ENCODE data around the gene ASGR2.
"Not testable (repeated sequence)": the region's sequence is repeated elsewhere in the genome, so short reads cannot be mapped to it uniquely, and the experiment has no call there.

Gene ASGR2

GRCh38 chr17:7107795-7108559, 6.6 kb downstream of the ASGR2 start:
- H3K4me3 ChIP-seq (ENCODE audit: low read depth, low read length), result no peak overlapping the region
- no peak for DNase-seq (ENCODE audit: low read depth)
- no peak for TF ChIP-seq CTCF (IDR thresholded peaks at IDR 0.05; ENCODE audit: insufficient read depth, low read depth, low read length, missing control alignments)

DNA sequence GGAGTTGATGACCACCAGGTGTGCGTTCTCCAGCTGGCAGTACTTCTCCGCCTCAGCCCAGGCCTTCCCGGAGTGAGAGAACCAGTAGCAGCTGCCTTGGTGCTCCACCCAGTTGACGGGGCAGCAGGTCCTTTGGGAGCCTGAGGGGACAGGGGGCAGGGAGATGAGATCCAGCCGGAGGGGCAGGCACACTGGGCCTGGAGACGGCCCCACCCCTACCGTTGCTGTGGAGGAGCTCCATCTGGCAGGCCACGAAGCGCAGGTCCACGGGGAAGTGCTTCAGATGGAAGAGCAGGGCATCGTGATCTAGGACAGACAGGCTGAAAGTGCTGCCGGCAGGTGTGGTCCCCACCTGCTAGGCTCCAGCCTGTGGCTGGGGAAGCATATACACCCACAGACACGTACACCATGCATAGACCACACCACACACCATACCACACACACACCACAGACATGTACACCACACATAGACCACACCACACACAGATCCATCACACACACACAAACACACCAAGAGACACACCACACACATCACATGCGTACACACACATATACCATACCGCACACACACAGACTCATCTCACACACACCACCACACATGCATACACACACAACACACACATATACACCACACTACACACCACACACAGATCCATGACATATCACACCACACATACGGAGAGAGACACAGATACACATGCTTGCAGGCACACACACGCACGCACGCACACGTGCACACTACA, 7.4 kb downstream of the ASGR2 start:
- TF ChIP-seq CTCF (IDR thresholded peaks at IDR 0.05; ENCODE audit: insufficient read depth, low read depth, low read length, missing control alignments), result no peak
- DNase-seq (ENCODE audit: low read depth), result no peak
- no peak overlapping the region for H3K4me3 ChIP-seq (ENCODE audit: low read depth, low read length)

DNA sequence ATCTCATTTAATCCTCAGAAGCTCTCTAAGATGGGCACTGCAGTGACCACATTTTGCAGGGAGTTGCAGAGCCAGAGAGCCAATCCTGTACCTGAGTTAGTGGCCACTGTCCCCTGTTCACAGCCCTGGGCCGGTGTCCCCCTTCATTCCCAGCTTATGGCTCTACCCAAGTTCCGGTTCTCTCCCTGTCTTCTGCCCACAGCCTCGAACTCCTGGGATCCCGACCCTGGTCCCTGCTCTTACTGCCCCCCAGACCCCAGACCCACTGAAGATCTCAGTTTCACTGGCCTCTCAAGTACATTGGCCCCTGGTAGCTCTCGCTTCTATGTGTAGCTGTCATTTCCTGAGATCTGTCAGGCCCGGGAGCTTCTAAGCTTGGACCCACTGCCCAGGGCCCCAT, 12.2 kb downstream of the ASGR2 start:
- no peak for DNase-seq (ENCODE audit: low read depth)
- no peak overlapping the region for H3K4me3 ChIP-seq (ENCODE audit: low read depth, low read length)
- TF ChIP-seq CTCF (IDR thresholded peaks at IDR 0.05; ENCODE audit: insufficient read depth, low read depth, low read length, missing control alignments), result no peak

GRCh38 chr17:7101531-7101930, 13.1 kb downstream of the ASGR2 start:
- DNase-seq (ENCODE audit: low read depth), result no peak
- H3K4me3 ChIP-seq (ENCODE audit: low read depth, low read length), result no peak overlapping the region
- TF ChIP-seq CTCF (IDR thresholded peaks at IDR 0.05; ENCODE audit: insufficient read depth, low read depth, low read length, missing control alignments), result no peak

DNA sequence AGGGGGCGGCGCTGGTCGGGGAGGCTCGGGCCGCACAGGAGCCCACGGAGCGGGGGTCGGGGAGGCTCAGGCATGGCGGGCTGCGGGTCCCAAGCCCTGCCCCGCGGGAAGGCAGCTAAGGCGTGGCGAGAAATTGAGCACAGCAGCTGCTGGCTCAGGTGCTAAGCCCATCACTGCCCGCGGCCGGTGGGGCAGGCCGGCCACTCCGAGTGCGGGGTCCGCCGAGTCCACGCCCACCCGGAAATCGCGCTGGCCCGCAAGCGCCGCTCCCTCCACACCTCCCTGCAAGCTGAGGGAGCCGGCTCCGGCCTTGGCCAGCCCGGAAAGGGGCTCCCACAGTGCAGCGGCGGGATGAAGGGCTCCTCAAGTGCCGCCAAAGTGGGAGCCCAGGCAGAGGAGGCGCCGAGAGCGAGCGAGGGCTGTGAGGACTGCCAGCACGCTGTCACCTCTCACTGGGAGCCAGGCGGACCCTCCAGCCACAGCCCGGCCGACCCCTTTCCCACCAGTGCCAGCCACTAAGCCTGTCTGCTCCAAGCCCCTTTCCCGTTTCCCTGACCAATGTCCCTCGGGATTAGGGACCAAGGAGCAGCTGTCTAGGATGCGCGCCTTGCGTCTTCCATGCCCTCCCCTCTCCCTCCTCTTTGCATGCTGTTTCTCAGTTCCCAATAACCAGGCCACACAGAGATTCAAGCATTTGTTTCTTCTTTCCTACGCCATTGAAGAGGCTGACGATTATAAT, 13.8 kb downstream of the ASGR2 start:
- H3K4me3 ChIP-seq (ENCODE audit: low read depth, low read length); DNase-seq (ENCODE audit: low read depth): not testable (repeated sequence)

- H3K4me3 ChIP-seq (ENCODE audit: low read depth, low read length), result no peak overlapping the region
- no peak for DNase-seq (ENCODE audit: low read depth)
- TF ChIP-seq CTCF (IDR thresholded peaks at IDR 0.05; ENCODE audit: insufficient read depth, low read depth, low read length, missing control alignments), result no peak
Measured at GRCh38 chr17:7098802-7099459, 15.7 kb downstream of the ASGR2 start.

- DNase-seq (ENCODE audit: low read depth), result no peak
- no peak for TF ChIP-seq CTCF (IDR thresholded peaks at IDR 0.05; ENCODE audit: insufficient read depth, low read depth, low read length, missing control alignments)
- H3K4me3 ChIP-seq (ENCODE audit: low read depth, low read length), result no peak overlapping the region
Measured at GRCh38 chr17:7097940-7098339, 16.7 kb downstream of the ASGR2 start.
